AG09309 (cell line): ENCODE measurements around the gene LIMS4.
"Not testable (repeated sequence)": the region's sequence is repeated elsewhere in the genome, so short reads cannot be mapped to it uniquely, and the experiment has no call there.

Experiments
- DNase-seq: peaks from one replicate; pipeline ENCODE4 v3.0.0-alpha.2; 2010; ENCODE audit warnings: low read depth
- H3K4me3 ChIP-seq: 2 replicates; pipeline ENCODE4 v1.5.1; 2011; ENCODE audit warnings: mild to moderate bottlenecking, low read depth, low read length, moderate library complexity; ENCODE audit not compliant: control insufficient read depth

Gene LIMS4

GRCh38 chr2:110456291-110457213, 16.1 kb downstream of the LIMS4 start:
- H3K4me3 ChIP-seq, DNase-seq: not testable (repeated sequence)

GRCh38 chr2:110455080-110455670, 17.4 kb downstream of the LIMS4 start:
- DNase-seq, H3K4me3 ChIP-seq: not testable (repeated sequence)

DNA sequence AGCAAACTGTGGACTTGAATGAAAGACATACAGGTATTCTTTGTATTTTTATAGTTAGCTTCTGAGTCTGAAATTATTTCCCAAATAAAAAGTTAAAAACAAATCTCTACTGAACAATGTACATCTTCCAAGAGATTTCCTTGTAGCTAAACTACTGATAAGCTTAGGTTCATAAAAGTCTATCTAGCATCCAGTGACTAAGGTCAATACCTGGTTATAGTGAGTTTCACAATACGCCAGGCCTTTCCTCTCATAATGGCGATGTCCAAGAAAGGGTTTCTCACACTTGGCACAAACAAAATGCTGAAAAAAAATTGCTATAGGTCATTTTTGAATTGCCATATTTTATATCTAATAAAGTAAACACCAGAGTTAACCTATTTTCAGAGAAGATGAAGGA, 21.7 kb downstream of the LIMS4 start:
- not testable (repeated sequence) for DNase-seq, H3K4me3 ChIP-seq

- not testable (repeated sequence) for DNase-seq, H3K4me3 ChIP-seq
Measured at GRCh38 chr2:110449127-110449947, 23.3 kb downstream of the LIMS4 start.

DNA sequence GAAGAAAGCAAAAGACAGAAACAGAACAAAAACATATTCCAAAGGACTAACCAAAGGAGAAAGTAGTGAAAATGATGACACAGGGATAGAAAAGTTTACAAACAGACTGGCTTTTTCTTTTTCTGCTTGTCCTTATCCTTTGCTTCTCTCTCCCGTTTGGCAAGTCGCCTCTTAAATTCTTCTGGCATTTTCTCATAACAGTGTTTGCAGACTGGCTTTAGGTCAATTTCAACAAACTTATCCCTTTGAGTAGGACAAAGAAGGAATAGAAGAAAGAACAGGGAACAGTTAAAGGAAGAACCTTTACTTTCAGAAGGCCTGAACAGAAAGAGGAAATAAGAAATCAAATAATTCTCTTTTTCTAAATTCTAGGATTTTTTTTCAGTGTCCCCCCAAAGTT, 26.0 kb downstream of the LIMS4 start:
- H3K4me3 ChIP-seq, DNase-seq: not testable (repeated sequence)

- not testable (repeated sequence) for DNase-seq, H3K4me3 ChIP-seq
Measured at GRCh38 chr2:110443305-110444005, 29.2 kb downstream of the LIMS4 start.

- H3K4me3 ChIP-seq, DNase-seq: not testable (repeated sequence)
Measured at GRCh38 chr2:110441905-110442304, 30.7 kb downstream of the LIMS4 start.

GRCh38 chr2:110434565-110434964, 38.1 kb downstream of the LIMS4 start:
- H3K4me3 ChIP-seq, DNase-seq: not testable (repeated sequence)

DNA sequence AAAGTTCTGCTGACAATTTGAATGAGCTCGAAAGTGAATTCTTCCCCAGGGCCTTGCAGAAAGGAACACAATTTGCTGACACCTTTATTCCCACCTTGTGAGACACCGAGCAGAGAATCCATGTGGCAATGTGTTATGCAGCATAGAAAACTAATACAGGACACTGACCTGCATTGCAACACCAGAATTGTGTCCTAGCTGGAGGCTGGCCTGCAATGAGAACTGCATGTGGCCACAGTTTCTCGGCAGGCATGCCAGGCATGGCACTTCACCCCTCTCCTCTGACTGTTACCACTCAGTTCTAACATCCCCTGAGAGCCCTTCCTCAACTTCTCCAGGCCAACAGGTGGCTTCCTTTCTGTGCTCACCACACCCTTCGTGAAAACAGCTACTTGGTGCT, 46.9 kb downstream of the LIMS4 start:
- not testable (repeated sequence) for DNase-seq

DNA sequence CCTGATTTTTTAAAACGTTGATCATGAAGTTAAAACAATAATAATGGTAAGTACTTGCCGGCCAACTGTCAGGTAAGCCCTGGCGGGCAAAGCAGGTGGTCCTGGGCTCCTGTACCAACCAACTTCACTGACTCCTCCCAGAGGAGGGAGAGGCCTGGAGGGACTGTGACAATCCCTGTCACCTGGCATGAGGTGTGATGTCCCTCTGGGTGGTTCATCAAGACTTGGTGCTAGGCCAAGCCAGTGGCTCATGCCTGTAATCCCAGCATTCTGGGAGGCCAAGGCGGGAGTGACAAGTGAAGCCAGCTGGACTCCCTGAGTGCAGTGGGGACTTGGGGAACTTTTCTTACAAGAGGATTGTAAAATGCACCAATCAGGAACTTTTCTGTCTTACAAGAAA, 48.2 kb downstream of the LIMS4 start:
- not testable (repeated sequence) for H3K4me3 ChIP-seq, DNase-seq

More for the DNA sequence above, 46.9 kb downstream of the LIMS4 start:
- H3K4me3 ChIP-seq = not testable (repeated sequence)

DNA sequence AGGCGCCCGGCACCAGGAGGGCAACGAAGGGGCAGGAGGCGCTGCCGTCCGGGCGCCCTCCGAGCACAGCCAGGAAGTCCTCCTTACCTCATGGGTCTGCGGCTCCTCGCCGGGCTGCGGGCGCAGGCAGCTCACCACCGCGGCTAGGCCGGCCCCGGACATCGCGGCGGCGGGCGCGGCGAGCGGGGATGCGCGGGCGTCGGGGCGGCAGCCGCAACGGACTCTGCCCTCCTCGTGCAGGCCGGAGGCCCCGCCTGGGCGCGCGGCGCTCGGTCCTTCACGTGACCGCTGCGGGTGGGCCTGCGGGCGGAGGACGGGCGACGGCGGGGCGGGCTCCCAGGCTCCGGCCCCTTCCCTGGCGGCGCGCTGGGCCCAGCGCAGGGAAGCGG, 49.0 kb downstream of the LIMS4 start:
- DNase-seq, H3K4me3 ChIP-seq: not testable (repeated sequence)

- DNase-seq, H3K4me3 ChIP-seq: not testable (repeated sequence)
Measured at GRCh38 chr2:110422852-110423573, 49.6 kb downstream of the LIMS4 start.

DNA sequence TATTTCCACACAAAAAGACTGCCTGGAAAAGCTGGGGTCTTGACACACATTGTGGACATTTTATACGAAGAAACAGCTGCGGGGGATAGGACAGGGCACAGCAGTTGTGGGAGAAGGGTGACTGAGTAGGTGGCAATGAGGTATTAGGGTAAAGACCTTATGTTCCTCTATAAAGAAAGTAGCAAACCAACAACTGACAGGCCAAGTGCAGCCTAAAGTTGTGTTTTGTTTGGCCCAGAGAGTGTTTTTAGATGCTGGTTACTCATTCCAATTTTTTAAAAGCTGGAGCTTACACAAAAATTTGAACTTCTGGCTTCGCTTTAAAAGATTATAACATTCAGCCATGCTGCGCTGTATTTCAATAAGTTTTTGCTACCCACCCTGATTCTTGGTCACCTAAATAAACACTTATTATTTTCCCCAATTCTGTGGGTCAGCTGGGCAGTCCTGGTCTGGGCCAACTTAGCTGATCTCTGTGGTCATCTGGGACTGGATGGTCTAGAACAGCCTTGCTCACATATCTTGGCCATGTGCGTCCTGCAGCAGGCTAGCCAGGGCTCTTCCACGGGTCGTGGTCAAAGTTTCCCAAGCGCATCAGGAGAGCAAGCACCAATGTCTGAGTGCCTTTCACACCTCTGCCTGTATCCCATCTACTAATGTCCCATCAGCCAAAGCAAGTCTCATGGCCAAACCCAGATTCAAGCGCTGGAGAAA, 51.8 kb downstream of the LIMS4 start:
- not testable (repeated sequence) for H3K4me3 ChIP-seq, DNase-seq

DNA sequence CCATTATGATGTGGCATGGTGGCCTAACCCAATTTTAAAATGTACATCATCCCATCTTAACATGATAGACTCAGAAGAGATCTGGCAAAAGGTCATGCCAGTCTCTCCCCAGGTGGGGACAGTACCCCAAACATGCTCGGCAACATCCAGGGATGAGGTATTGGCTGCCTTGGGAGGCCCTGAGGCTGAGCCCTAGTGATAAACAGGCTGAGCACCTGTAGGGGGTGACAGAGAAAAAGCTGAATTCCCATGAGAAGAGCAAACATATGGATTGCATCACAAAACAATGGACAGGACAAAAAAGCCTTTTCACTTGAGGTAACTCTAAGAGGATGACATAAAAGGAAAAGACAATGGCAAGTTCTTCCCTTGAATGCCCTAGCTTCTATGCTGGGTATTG, 65.5 kb downstream of the LIMS4 start:
- H3K4me3 ChIP-seq, DNase-seq: not testable (repeated sequence)

DNA sequence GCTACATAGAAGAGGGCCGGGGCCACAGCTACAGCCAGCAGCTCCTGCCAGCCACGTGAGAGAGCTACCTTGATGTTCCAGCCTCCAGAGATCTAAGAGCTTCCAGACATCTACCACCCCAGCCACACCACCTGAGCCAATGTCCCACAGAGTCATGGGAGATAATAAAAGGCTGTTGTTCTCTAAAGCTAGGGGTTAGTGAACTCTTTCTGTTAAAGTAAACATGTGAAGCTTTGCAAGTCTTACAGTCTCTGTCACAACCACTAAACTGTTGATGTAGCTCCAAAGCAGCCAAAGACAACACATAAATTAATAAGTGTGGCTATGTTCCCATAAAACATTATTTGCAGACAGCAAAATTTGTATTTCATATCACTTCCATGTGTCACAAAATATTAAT, 67.6 kb downstream of the LIMS4 start:
- not testable (repeated sequence) for DNase-seq, H3K4me3 ChIP-seq

- not testable (repeated sequence) for DNase-seq, H3K4me3 ChIP-seq
Measured at GRCh38 chr2:110404246-110404645, 68.4 kb downstream of the LIMS4 start.

DNA sequence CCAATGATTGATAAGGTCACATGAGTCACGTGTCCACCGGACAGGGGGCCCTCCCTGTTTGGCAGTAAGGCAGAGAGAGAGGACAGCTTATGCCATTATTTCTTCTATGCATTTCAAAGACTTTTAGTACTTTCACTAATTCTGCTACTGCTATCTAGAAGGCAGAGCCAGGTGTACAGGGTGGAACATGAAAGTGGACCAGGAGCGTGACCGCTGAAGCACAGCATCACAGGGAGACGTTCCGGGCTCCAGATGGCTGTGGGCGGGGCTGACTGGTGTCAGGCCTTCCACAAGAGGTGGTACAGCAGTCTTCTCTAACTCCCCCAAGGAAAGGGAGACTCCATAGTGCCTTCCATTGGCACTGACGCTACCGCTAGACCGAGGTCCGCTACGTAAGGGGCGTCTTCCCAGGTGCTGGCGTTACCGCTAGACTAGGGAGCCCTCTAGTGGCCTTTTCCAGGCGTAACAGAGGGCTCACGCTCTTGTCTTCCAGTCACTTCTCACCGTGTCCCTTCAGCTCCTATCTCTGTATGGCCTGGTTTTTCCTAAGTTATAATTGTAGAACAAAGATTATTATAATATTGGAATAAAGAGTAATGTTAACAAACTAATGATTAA, 71.5 kb downstream of the LIMS4 start:
- not testable (repeated sequence) for DNase-seq, H3K4me3 ChIP-seq
